ENCODE results near the gene GAB1. TPM values are rescaled to one million over a fixed set of nuclear protein-coding genes. Genes with fewer than 3 reads are reported as not detected.

GAB1 gene
- total and polyA plus RNA-seq, 4 experiments from 2014 or later = 0.26 to 0.78 TPM; not detected in 2

GRCh38 chr4:143407474-143407873 lies 70.8 kb downstream of the GAB1 start:
- no peak overlapping the region for H3K4me3 Mint-ChIP-seq
- Histone ChIP-seq H3K4me3 (ENCODE audit: low read length in 2 of 2) (no peak overlapping the region), H3K36me3 (ENCODE audit: insufficient read depth, low read length) (no peaks in the 10 kb centered on the region), H3K27me3 (ENCODE audit: insufficient read depth, low read length) (no peaks in the 10 kb centered on the region), H3K9me3 (ENCODE audit: control insufficient read depth in 1 of 2, low read length in 2 of 2) (no peaks in the 10 kb centered on the region), H3K4me1 (ENCODE audit: insufficient read depth, low read length) (no peaks in the 10 kb centered on the region), H3K27ac (ENCODE audit: low read depth, low read length) (no peak overlapping the region)
- intact Hi-C loops (cut with micrococcal nuclease) = no loop called here
- no peak overlapping the region for H3K27ac Mint-ChIP-seq
- no peak for DNase-seq
- POLR2A ChIA-PET (ENCODE audit: partially characterized antibody) = no interaction called here
- H3K36me3 Mint-ChIP-seq = no peaks in the 10 kb centered on the region
- H3K4me1 Mint-ChIP-seq = peaks cover 11 to 20% (median 15%) of the 10 kb centered on the region in 4 donors
- H3K27me3 Mint-ChIP-seq = peaks cover 8 to 11% of the 10 kb centered on the region in 2 donors
- CTCF ChIA-PET (ENCODE audit: partially characterized antibody) = no interaction called here
- H3K9me3 Mint-ChIP-seq = peaks cover 0 to 2% (median 0%) of the 10 kb centered on the region in 8 donors

GRCh38 chr4:143407888-143408287 lies 71.2 kb downstream of the GAB1 start:
- peaks cover 11 to 20% (median 15%) of the 10 kb centered on the region in 4 donors for H3K4me1 Mint-ChIP-seq
- no peak overlapping the region for H3K4me3 Mint-ChIP-seq
- no peak for DNase-seq
- peaks cover 0 to 2% (median 0%) of the 10 kb centered on the region in 8 donors for H3K9me3 Mint-ChIP-seq
- no peak overlapping the region for H3K27ac Mint-ChIP-seq
- H3K36me3 Mint-ChIP-seq = no peaks in the 10 kb centered on the region
- no peaks in the 10 kb centered on the region for H3K36me3 ChIP-seq (ENCODE audit: insufficient read depth, low read length)
- intact Hi-C loops (cut with micrococcal nuclease) = no loop called here
- H3K9me3 ChIP-seq (ENCODE audit: control insufficient read depth in 1 of 2, low read length in 2 of 2) = no peaks in the 10 kb centered on the region
- peaks cover 8 to 13% of the 10 kb centered on the region in 2 donors for H3K27me3 Mint-ChIP-seq
- CTCF ChIA-PET (ENCODE audit: partially characterized antibody) = no interaction called here
- POLR2A ChIA-PET (ENCODE audit: partially characterized antibody) = no interaction called here
- H3K27ac ChIP-seq (ENCODE audit: low read depth, low read length) = no peak overlapping the region
- no peak overlapping the region for H3K4me3 ChIP-seq (ENCODE audit: low read length in 2 of 2)
- H3K27me3 ChIP-seq (ENCODE audit: insufficient read depth, low read length) = no peaks in the 10 kb centered on the region
- no peaks in the 10 kb centered on the region for H3K4me1 ChIP-seq (ENCODE audit: insufficient read depth, low read length)

GRCh38 chr4:143410015-143410414 lies 73.3 kb downstream of the GAB1 start:
- ChIA-PET CTCF (ENCODE audit: partially characterized antibody) (interaction anchor here (2.3 kb wide), 1 partner anchor 11 kb away, joined by 5 read pairs; no protein-coding TSS in a partner anchor), POLR2A (ENCODE audit: partially characterized antibody) (no interaction called here)
- H3K4me3 ChIP-seq (ENCODE audit: low read length in 2 of 2) = no peak overlapping the region
- no peak overlapping the region for H3K27ac ChIP-seq (ENCODE audit: low read depth, low read length)
- DNase-seq = no peak
- no peaks in the 10 kb centered on the region for H3K4me1 ChIP-seq (ENCODE audit: insufficient read depth, low read length)
- H3K36me3 ChIP-seq (ENCODE audit: insufficient read depth, low read length) = no peaks in the 10 kb centered on the region
- Mint-ChIP-seq H3K36me3 (no peaks in the 10 kb centered on the region), H3K27ac (no peak overlapping the region), H3K4me1 (peaks cover 6 to 13% (median 9%) of the 10 kb centered on the region in 4 donors), H3K9me3 (peaks cover 0 to 2% (median 0%) of the 10 kb centered on the region in 8 donors), H3K4me3 (no peak overlapping the region), H3K27me3 (peaks cover 10 to 12% of the 10 kb centered on the region in 2 donors)
- no peaks in the 10 kb centered on the region for H3K9me3 ChIP-seq (ENCODE audit: control insufficient read depth in 1 of 2, low read length in 2 of 2)
- no peaks in the 10 kb centered on the region for H3K27me3 ChIP-seq (ENCODE audit: insufficient read depth, low read length)
- intact Hi-C loops (cut with micrococcal nuclease) = no loop called here

- H3K4me3 ChIP-seq (ENCODE audit: low read length in 2 of 2) = no peak overlapping the region
- no peaks in the 10 kb centered on the region for H3K9me3 ChIP-seq (ENCODE audit: control insufficient read depth in 1 of 2, low read length in 2 of 2)
- Mint-ChIP-seq H3K27me3 (peaks cover 11 to 13% of the 10 kb centered on the region in 2 donors), H3K4me1 (peaks cover 0 to under 1% (median 0%) of the 10 kb centered on the region in 4 donors), H3K9me3 (peaks cover 0 to 2% (median 0%) of the 10 kb centered on the region in 8 donors), H3K36me3 (no peaks in the 10 kb centered on the region), H3K4me3 (no peak overlapping the region), H3K27ac (no peak overlapping the region)
- no peak overlapping the region for H3K27ac ChIP-seq (ENCODE audit: low read depth, low read length)
- no peaks in the 10 kb centered on the region for H3K36me3 ChIP-seq (ENCODE audit: insufficient read depth, low read length)
- DNase-seq = no peak
- intact Hi-C loops (cut with micrococcal nuclease) = no loop called here
- CTCF ChIA-PET (ENCODE audit: partially characterized antibody) = interaction anchor here (1.0 to 2.3 kb wide), 2 partner anchors 10 to 13 kb away, joined by 3 to 5 read pairs; no protein-coding TSS in a partner anchor
- no peaks in the 10 kb centered on the region for H3K27me3 ChIP-seq (ENCODE audit: insufficient read depth, low read length)
- POLR2A ChIA-PET (ENCODE audit: partially characterized antibody) = no interaction called here
- H3K4me1 ChIP-seq (ENCODE audit: insufficient read depth, low read length) = no peaks in the 10 kb centered on the region
Measured at GRCh38 chr4:143411527-143412419, 75.1 kb downstream of the GAB1 start.

- Mint-ChIP-seq H3K4me1 (no peaks in the 10 kb centered on the region), H3K27ac (no peak overlapping the region), H3K4me3 (no peak overlapping the region), H3K27me3 (peaks cover 11 to 13% of the 10 kb centered on the region in 2 donors), H3K9me3 (peaks cover 0 to 2% (median 0%) of the 10 kb centered on the region in 8 donors), H3K36me3 (no peaks in the 10 kb centered on the region)
- no peaks in the 10 kb centered on the region for H3K27me3 ChIP-seq (ENCODE audit: insufficient read depth, low read length)
- no peaks in the 10 kb centered on the region for H3K36me3 ChIP-seq (ENCODE audit: insufficient read depth, low read length)
- intact Hi-C loops (cut with micrococcal nuclease) = no loop called here
- POLR2A ChIA-PET (ENCODE audit: partially characterized antibody) = no interaction called here
- CTCF ChIA-PET (ENCODE audit: partially characterized antibody) = interaction anchor here (0.9 kb wide), 1 partner anchor 12 kb away, joined by 3 read pairs; no protein-coding TSS in a partner anchor
- no peaks in the 10 kb centered on the region for H3K4me1 ChIP-seq (ENCODE audit: insufficient read depth, low read length)
- H3K27ac ChIP-seq (ENCODE audit: low read depth, low read length) = no peak overlapping the region
- H3K9me3 ChIP-seq (ENCODE audit: control insufficient read depth in 1 of 2, low read length in 2 of 2) = no peaks in the 10 kb centered on the region
- no peak for DNase-seq
- H3K4me3 ChIP-seq (ENCODE audit: low read length in 2 of 2) = no peak overlapping the region
Measured at GRCh38 chr4:143412420-143412758, 75.7 kb downstream of the GAB1 start.

- Mint-ChIP-seq H3K27me3 (peaks cover 9 to 20% of the 10 kb centered on the region in 2 donors), H3K36me3 (no peaks in the 10 kb centered on the region), H3K27ac (no peak overlapping the region), H3K4me1 (no peaks in the 10 kb centered on the region), H3K4me3 (no peak overlapping the region), H3K9me3 (peaks cover 0 to 1% (median 0%) of the 10 kb centered on the region in 8 donors)
- CTCF ChIA-PET (ENCODE audit: partially characterized antibody) = no interaction called here
- Histone ChIP-seq H3K4me3 (ENCODE audit: low read length in 2 of 2) (no peak overlapping the region), H3K27me3 (ENCODE audit: insufficient read depth, low read length) (no peaks in the 10 kb centered on the region), H3K27ac (ENCODE audit: low read depth, low read length) (no peak overlapping the region), H3K9me3 (ENCODE audit: control insufficient read depth in 1 of 2, low read length in 2 of 2) (no peaks in the 10 kb centered on the region), H3K4me1 (ENCODE audit: insufficient read depth, low read length) (no peaks in the 10 kb centered on the region), H3K36me3 (ENCODE audit: insufficient read depth, low read length) (no peaks in the 10 kb centered on the region)
- intact Hi-C loops (cut with micrococcal nuclease) = no loop called here
- no peak for DNase-seq
- POLR2A ChIA-PET (ENCODE audit: partially characterized antibody) = no interaction called here
Measured at GRCh38 chr4:143417679-143418403, 81.2 kb downstream of the GAB1 start.

GRCh38 chr4:143420227-143420626 lies 83.6 kb downstream of the GAB1 start:
- Mint-ChIP-seq H3K27me3 (peaks cover 12 to 18% of the 10 kb centered on the region in 2 donors), H3K4me3 (no peak overlapping the region), H3K27ac (no peak overlapping the region), H3K4me1 (no peaks in the 10 kb centered on the region), H3K9me3 (peaks cover 0 to 3% (median 0%) of the 10 kb centered on the region in 8 donors), H3K36me3 (no peaks in the 10 kb centered on the region)
- no peaks in the 10 kb centered on the region for H3K27me3 ChIP-seq (ENCODE audit: insufficient read depth, low read length)
- no peaks in the 10 kb centered on the region for H3K9me3 ChIP-seq (ENCODE audit: control insufficient read depth in 1 of 2, low read length in 2 of 2)
- POLR2A ChIA-PET (ENCODE audit: partially characterized antibody) = no interaction called here
- no peak overlapping the region for H3K27ac ChIP-seq (ENCODE audit: low read depth, low read length)
- H3K4me1 ChIP-seq (ENCODE audit: insufficient read depth, low read length) = no peaks in the 10 kb centered on the region
- intact Hi-C loops (cut with micrococcal nuclease) = no loop called here
- CTCF ChIA-PET (ENCODE audit: partially characterized antibody) = no interaction called here
- no peaks in the 10 kb centered on the region for H3K36me3 ChIP-seq (ENCODE audit: insufficient read depth, low read length)
- DNase-seq = no peak
- H3K4me3 ChIP-seq (ENCODE audit: low read length in 2 of 2) = no peak overlapping the region
